Measurements from ENCODE around the gene PIBF1. TPM values are rescaled to one million over a fixed set of nuclear protein-coding genes. Genes with fewer than 3 reads are reported as not detected.
"Not testable (repeated sequence)": the region's sequence is repeated elsewhere in the genome, so short reads cannot be mapped to it uniquely, and the experiment has no call there.

PIBF1 gene
- total RNA-seq, 1 experiment from 2014 or later = 15.6 TPM

GRCh38 chr13:72823081-72823480 is 41.1 kb downstream of the PIBF1 start:
- no peak for DNase-seq (ENCODE audit: low read depth)

GRCh38 chr13:72823724-72824123 is 41.8 kb downstream of the PIBF1 start:
- no peak for DNase-seq (ENCODE audit: low read depth)

GRCh38 chr13:72834601-72835000 is 52.7 kb downstream of the PIBF1 start:
- peak; percentile 15 for DNase-seq (ENCODE audit: low read depth)

- peak; percentile 41 for DNase-seq (ENCODE audit: low read depth)
Observed at GRCh38 chr13:72839831-72840426, 58.0 kb downstream of the PIBF1 start.

GRCh38 chr13:72842991-72843390 is 61.1 kb downstream of the PIBF1 start:
- no peak for DNase-seq (ENCODE audit: low read depth)

- DNase-seq (ENCODE audit: low read depth) = not testable (repeated sequence)
Observed at GRCh38 chr13:72845148-72845547, 63.2 kb downstream of the PIBF1 start.

- DNase-seq (ENCODE audit: low read depth) = peak; percentile 15
Observed at GRCh38 chr13:72849571-72849970, 67.6 kb downstream of the PIBF1 start.

GRCh38 chr13:72850959-72851677 is 69.2 kb downstream of the PIBF1 start:
- peak; percentile 47 for DNase-seq (ENCODE audit: low read depth)

GRCh38 chr13:72851678-72852014 is 69.7 kb downstream of the PIBF1 start:
- no peak for DNase-seq (ENCODE audit: low read depth)

- no peak for DNase-seq (ENCODE audit: low read depth)
Observed at GRCh38 chr13:72852207-72852606, 70.3 kb downstream of the PIBF1 start.

GRCh38 chr13:72853000-72853399 is 71.1 kb downstream of the PIBF1 start:
- no peak for DNase-seq (ENCODE audit: low read depth)

- DNase-seq (ENCODE audit: low read depth) = peak; percentile 22
Observed at GRCh38 chr13:72864142-72865011, 82.4 kb downstream of the PIBF1 start.

- no peak for DNase-seq (ENCODE audit: low read depth)
Observed at GRCh38 chr13:72868229-72868628, 86.3 kb downstream of the PIBF1 start.

- DNase-seq (ENCODE audit: low read depth) = peak; percentile 39
Observed at GRCh38 chr13:72875233-72875632, 93.3 kb downstream of the PIBF1 start.

- no peak for DNase-seq (ENCODE audit: low read depth)
Observed at GRCh38 chr13:72884101-72884500, 102.2 kb downstream of the PIBF1 start.

GRCh38 chr13:72886272-72887067 is 104.5 kb downstream of the PIBF1 start:
- peak; percentile 35 for DNase-seq (ENCODE audit: low read depth)

GRCh38 chr13:72889495-72889894 is 107.6 kb downstream of the PIBF1 start:
- DNase-seq (ENCODE audit: low read depth) = no peak

GRCh38 chr13:72890546-72890945 is 108.6 kb downstream of the PIBF1 start:
- no peak for DNase-seq (ENCODE audit: low read depth)

GRCh38 chr13:72891423-72891822 is 109.5 kb downstream of the PIBF1 start:
- DNase-seq (ENCODE audit: low read depth) = no peak

- no peak for DNase-seq (ENCODE audit: low read depth)
Observed at GRCh38 chr13:72896869-72897268, 114.9 kb downstream of the PIBF1 start.

GRCh38 chr13:72901546-72901945 is 119.6 kb downstream of the PIBF1 start:
- DNase-seq (ENCODE audit: low read depth) = not testable (repeated sequence)

GRCh38 chr13:72908416-72908815 is 126.5 kb downstream of the PIBF1 start:
- no peak for DNase-seq (ENCODE audit: low read depth)

All from LHCN-M2 (cell line).